NCI-H748 (cell line): Measurements from ENCODE around the gene COTL1.

ENCODE experiments used
- DNase-seq: peaks from one replicate; lab custom pipeline; 2025; ENCODE audit not compliant: unreplicated experiment; lab: John Stamatoyannopoulos, UW

COTL1 gene

DNA sequence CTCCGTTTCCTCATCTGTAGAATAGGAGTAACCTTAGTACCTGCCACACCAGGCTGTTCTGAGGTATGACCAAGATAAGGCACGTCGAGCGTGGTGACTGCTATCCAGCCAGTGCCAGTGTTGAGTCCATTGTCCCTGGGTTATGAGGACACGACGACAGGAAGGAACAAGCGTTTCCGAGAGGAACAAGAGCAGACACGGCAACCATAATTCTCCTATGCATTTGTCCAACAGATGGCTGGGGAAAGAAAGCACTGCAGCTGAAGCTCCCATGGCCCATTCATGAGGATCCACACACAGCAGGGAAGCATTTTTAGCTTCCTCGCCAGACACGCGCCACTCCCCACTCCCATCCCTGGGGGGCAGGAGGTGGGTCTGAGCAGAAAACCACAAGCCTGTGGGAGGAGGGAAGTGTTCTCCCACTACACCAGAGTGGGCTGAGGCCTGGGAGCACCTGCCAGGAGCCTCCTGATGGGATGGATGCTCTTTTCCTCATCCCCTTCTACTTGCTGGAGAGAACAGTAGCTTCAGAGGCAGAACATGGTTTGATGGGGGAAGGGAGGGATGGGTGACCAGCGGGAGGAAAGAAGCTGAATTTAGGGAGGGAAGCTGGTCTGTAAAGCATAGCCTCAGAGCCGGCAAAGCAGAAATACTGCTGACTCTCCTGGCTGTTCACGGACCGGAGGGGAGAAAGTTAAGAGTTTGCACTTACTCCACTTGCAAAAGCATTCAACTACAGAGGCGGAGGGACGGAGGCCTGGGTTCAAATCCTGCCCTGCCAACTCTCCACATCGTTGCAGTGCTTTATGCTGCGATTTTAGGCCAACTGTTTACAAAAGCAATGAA lies 2.7 kb downstream of the COTL1 start:
- no peak for DNase-seq

DNA sequence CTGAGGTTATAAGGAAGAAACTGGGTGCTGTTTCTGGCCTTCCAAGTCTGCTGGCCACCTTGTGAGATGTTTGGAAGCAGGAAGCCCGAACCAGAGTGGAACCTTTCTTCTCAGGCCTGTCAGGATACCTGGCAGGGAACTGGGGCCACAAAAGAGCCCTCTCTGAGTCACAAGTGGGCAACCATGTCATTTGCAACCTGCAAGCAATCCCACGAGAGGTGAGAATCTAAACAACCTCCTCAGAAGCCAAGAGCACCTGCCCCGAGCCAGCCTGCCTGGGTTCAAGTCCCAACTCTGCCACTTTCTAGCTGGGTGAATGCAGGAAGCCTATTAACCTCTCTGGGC lies 3.3 kb downstream of the COTL1 start:
- no peak for DNase-seq

GRCh38 chr16:84614073-84614459 lies 3.8 kb downstream of the COTL1 start:
- DNase-seq, result no peak

GRCh38 chr16:84613408-84614072 lies 4.3 kb downstream of the COTL1 start:
- DNase-seq, result no peak

DNA sequence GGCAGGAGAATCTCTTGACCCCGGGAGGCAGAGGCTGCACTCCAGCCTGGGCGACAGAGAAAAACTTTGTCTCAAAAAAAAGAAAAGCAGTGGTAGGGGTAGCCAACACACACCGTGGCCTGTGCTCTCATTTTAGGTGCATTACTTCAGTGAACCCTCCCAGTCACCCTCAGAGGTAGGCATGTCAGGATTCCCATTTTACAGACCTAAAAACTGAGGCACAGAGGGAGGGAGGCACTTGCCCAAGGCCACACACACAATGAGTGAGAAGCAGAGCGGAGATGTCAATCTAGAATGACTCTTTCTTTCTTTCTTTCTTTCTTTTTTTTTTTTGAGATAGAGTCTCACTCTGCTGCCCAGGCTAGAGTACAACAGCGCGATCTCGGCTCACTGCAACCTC lies 5.2 kb downstream of the COTL1 start:
- DNase-seq, result no peak

GRCh38 chr16:84611041-84611440 lies 6.8 kb downstream of the COTL1 start:
- no peak for DNase-seq

- DNase-seq, result no peak
Observed at GRCh38 chr16:84610376-84610775, 7.5 kb downstream of the COTL1 start.

DNA sequence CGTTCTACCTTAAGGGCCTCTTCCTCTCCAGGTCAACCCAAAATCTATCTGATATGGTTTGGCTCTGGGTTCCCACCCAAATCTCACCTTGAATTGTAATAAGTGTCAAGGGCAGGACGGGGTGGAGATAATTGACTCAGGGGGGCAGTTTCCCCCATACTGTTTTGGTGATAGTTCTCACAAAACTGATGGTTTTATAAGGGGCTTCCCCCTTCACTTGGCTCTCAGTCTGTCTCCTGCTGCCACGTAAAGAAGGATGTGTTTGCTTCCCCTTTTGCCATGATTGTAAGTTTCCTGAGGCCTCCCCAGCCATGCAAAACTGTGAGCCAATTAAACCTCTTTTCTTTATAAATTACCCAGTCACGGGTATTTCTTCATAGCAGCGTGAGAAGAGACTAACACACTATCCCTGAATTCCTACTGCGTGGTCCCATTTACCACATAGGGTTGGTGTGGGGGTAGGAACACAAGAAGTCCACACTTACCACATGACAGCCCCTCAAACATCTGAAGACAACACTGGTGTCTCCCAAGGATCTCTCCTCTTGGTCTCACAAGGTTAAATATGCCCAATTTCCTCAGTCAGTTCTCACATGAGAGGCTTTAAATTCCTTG lies 8.2 kb downstream of the COTL1 start:
- no peak for DNase-seq

DNA sequence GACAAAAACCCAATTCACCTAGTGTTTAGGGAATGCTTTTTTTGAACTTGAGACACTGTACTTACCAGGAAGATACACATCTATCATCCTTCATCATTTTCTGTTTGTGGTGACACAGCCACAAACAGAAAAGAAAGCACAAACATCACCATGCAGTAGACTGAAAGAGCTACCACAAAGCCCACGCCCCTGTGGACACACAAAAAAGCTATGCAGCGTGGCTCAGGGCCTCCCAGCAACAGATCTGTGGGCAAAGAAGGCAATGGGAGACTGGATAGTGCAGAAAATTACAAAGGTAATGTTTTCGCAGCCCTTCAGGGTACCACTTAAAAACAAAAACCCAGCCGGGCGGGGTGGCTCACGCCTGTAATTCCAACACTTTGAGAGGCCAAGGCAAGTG lies 9.6 kb downstream of the COTL1 start:
- no peak for DNase-seq

DNA sequence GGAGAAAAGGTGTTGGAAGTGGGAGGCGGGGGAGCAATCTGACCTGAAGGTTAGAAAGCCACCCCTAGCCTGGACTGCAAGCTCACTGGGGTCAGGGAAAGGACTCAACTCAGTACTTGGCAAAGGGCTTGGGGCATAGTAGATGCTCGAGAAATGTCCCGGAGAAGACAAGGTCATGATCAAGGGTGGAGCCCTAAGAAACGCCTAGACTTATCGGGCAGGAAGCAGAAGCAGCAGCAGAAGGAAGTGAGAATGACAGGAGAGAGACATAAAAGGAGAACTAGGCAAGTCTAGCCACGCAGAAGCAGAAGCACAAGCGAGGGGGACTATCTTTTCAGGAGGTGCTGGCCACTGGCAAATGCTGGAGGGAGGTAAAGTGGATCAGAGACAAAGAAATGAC lies 10.2 kb downstream of the COTL1 start:
- DNase-seq, result no peak

- no peak for DNase-seq
Observed at GRCh38 chr16:84607061-84607460, 10.8 kb downstream of the COTL1 start.

DNA sequence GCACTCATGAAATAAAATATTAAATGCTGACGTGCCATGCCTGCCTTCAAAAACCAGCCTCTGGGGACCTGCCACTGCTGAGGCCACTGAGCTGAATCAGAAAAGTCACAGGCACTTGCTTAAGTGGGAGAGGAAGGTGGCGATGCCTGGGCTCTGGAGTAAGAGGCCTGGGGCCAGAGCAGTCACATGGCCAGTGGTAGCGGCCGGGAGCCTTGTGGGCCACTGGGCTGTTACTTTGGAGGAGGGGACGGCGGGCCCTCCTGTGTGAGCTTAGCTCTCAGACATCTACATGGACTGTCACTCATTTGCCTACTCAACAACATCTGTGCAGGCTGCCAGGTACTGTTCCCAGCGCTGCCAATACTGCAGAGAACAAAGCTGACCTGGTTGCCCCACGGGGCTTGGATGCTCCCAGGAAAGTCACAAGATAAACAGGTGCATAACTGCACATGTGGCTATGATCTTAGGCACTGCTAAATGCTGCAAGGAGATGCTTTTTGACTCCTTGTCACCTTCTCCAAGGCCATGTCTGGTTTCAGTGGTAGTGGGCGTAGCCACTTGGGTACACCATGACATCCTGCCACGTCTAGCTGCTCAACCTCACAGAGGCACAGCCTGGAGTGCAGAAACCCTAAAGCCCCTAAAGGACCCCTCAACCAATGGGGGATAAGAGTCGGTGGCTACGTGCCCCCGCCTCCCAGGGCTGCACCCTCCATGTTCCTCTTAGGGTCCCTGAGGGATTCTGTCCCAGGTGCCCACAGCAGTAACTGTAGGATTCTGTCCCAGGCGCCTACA lies 11.6 kb downstream of the COTL1 start:
- no peak for DNase-seq

GRCh38 chr16:84605339-84605848 lies 12.5 kb downstream of the COTL1 start:
- DNase-seq, result no peak

GRCh38 chr16:84604477-84605013 lies 13.3 kb downstream of the COTL1 start:
- DNase-seq, result no peak

- DNase-seq, result no peak
Observed at GRCh38 chr16:84603940-84604339, 13.9 kb downstream of the COTL1 start.

DNA sequence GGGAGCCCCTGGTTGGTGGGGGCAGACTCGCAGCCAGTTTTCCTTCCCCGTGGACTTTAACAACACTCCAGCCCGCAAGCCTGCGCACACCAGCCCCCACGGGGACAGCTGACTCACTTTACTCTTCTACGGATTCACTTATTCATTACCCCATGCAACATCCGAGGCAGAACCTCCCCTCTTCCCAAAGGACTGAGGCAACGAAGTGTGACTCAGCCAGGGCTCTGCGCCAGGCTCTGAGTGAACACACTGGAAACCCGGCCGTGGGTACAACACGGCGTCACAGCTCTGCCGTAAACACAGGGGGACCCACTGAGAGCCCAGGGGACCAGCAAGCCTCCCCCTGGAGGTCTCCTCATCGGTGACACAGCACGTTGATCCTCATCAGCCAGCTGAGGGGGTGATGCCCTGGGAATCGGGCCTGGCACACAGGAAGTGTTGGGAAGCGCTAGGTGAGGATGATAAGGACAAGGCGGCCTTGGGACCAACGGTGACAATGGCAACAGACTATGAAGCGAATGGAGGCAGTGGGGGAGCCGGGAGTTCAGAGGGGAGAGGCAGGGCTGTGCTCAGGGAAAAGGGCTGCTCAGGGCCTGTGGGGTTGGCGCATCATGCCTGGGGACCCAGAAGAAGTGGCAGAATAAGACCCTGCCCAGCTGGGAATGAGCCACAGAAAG lies 14.6 kb downstream of the COTL1 start:
- no peak for DNase-seq

DNA sequence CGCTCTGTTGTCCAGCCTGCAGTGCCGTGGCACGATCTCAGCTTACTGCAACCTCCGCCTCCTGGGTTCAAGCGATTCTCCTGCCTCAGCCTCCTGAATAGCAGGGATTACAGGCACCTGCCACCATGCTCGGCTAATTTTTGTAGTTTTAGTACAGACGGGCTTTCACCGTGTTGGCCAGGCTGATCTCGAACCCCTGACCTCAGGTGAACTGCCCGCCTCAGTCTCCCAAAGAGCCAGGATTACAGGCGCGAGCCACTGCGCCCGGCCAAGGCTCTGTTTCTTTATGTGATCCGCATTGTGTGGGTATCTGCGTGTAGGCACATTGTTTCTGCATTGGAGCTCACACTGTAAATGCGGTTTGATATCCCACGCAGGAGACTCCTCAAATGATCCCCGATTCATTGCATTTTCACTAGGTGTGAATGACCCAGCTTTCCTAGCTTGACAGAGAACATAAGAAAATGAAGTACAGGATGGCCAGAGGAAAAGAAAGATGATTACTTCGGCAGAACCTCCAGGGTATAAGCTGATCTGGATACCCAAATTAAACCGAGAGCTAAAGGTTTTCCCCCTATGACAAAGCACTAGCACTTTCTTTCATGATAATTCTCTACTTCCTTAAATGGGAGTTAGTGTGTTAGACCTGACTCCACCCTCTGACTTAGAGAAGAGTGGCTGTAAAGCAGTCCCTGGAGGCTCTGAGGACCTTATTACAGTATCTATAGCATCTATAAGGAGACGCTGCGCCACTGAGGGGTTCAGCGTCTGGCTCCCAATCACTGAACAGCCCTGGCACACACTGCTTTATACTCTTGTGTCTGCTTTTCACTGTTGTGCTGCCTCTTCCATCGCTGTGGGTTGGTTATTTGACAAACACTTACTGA lies 17.3 kb downstream of the COTL1 start:
- no peak for DNase-seq

DNA sequence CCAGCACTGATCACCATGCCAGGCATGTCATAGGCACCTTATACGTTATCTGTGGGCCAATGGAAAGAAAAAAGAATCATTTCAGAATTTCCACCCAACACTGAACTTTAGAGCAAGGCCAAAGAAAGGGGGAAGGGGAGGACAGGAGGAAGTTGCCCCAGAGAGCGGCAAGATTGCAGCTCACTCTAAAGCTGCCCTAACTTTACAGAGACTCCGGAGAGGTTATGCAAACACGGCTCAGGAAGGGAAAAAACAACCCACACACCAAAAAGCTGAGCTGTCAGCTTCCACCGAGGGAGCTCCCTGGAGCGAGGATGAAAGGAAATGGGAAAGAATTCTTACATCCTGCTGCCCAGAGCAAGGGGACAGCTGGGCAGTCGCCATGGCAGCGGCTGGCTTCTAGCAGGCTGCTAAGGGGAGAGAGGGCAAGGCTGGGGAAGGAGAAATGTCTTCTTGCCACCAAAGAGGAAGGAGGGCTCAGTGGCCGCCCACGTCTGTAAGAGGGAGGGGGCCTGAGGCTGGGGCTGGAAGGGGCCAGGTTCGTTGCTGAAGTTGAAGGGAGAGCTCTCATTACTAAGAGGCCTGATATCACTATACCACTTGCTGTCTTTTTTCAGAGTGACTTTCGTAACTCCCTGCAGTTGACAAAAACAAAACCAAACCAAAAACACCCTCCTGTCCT lies 18.2 kb downstream of the COTL1 start:
- DNase-seq, result peak; percentile 30

GRCh38 chr16:84598360-84598759 lies 19.5 kb downstream of the COTL1 start:
- no peak for DNase-seq
